Measurements from ENCODE around the gene YAP1.

GRCh38 chr11:102256251-102256650 is 146.0 kb downstream of the YAP1 start:
- TF ChIP-seq CTCF (IDR thresholded peaks at IDR 0.05; ENCODE audit: poor library complexity) (no peak), EZH2 (IDR thresholded peaks at IDR 0.05; ENCODE audit: borderline replicate concordance) (no peak)
